H9 (cell line): Measurements from ENCODE around the gene ASAP3. TPM values are rescaled to one million over a fixed set of nuclear protein-coding genes. Genes with fewer than 3 reads are reported as not detected.

Source experiments
- DNase-seq: peaks from one replicate; pipeline ENCODE4 v3.0.0-alpha.2; 2017
- H2AFZ ChIP-seq: one replicate; pipeline ENCODE4 v1.6.1; 2013; ENCODE audit warnings: mild to moderate bottlenecking, low read length, control low read depth, moderate library complexity
- H2AK5ac ChIP-seq: 2 replicates; pipeline ENCODE4 v1.6.1; 2013; ENCODE audit warnings: low read length, control low read depth, mixed read lengths; ENCODE audit not compliant: insufficient read length
- H2BK120ac ChIP-seq: one replicate; pipeline ENCODE4 v1.6.1; 2013; ENCODE audit warnings: low read depth, mild to moderate bottlenecking, low read length, control low read depth, inconsistent platforms; ENCODE audit not compliant: poor library complexity, severe bottlenecking
- H2BK12ac ChIP-seq: 2 replicates; pipeline ENCODE4 v1.6.1; 2013; ENCODE audit warnings: low read length, control low read depth, mixed read lengths, low read depth; ENCODE audit not compliant: insufficient read length
- H2BK15ac ChIP-seq: 2 replicates; pipeline ENCODE4 v1.6.1; 2013; ENCODE audit warnings: low read depth, low read length, control low read depth
- H2BK20ac ChIP-seq: one replicate; pipeline ENCODE4 v1.6.1; 2013; ENCODE audit warnings: low read depth, mild to moderate bottlenecking, low read length, control low read depth, inconsistent platforms; ENCODE audit not compliant: poor library complexity, severe bottlenecking
- H2BK5ac ChIP-seq: 2 replicates; pipeline ENCODE4 v1.6.1; 2013; ENCODE audit warnings: low read length, control low read depth, mixed read lengths; ENCODE audit not compliant: insufficient read length
- H3K14ac ChIP-seq: 2 replicates; pipeline ENCODE4 v1.6.1; 2013; ENCODE audit warnings: low read length, control low read depth; ENCODE audit not compliant: insufficient read depth
- H3K18ac ChIP-seq: 2 replicates; pipeline ENCODE4 v1.6.1; 2013; ENCODE audit warnings: low read depth, mild to moderate bottlenecking, mixed read lengths, low read length, control low read depth; ENCODE audit not compliant: insufficient read length
- H3K23ac ChIP-seq: 2 replicates; pipeline ENCODE4 v1.6.1; 2013; ENCODE audit warnings: low read length, control low read depth, mixed read lengths, low read depth; ENCODE audit not compliant: insufficient read length
- H3K23me2 ChIP-seq: 2 replicates; pipeline ENCODE4 v1.6.1; 2013; ENCODE audit warnings: low read depth, mild to moderate bottlenecking, mixed read lengths, low read length, control low read depth; ENCODE audit not compliant: insufficient read length, poor library complexity, severe bottlenecking
- H3K27ac ChIP-seq: 2 replicates; pipeline ENCODE4 v1.5.1; 2013; ENCODE audit warnings: low read length, control low read depth, mixed read lengths, low read depth; ENCODE audit not compliant: insufficient read length
- H3K27me3 ChIP-seq: 2 replicates; pipeline ENCODE4 v1.6.1; 2013; ENCODE audit warnings: low read length, control low read depth, inconsistent platforms; ENCODE audit not compliant: insufficient read depth
- H3K4ac ChIP-seq: 2 replicates; pipeline ENCODE4 v1.6.1; 2013; ENCODE audit warnings: low read depth, mild to moderate bottlenecking, control low read depth, inconsistent platforms, low read length, moderate library complexity
- H3K4me1 ChIP-seq: 2 replicates; pipeline ENCODE4 v1.6.1; 2013; ENCODE audit warnings: low read length, control low read depth, inconsistent platforms; ENCODE audit not compliant: insufficient read depth
- H3K4me2 ChIP-seq: 2 replicates; pipeline ENCODE4 v1.6.1; 2013; ENCODE audit warnings: low read length, control low read depth, mixed read lengths; ENCODE audit not compliant: insufficient read length, insufficient read depth
- H3K56ac ChIP-seq: 2 replicates; pipeline ENCODE4 v1.6.1; 2013; ENCODE audit warnings: low read depth, mild to moderate bottlenecking, mixed read lengths, low read length, control low read depth; ENCODE audit not compliant: insufficient read length
- H3K79me1 ChIP-seq: 2 replicates; pipeline ENCODE4 v1.6.1; 2013; ENCODE audit warnings: low read depth, mild to moderate bottlenecking, moderate library complexity, low read length, control low read depth, inconsistent platforms; ENCODE audit not compliant: insufficient read depth, poor library complexity, severe bottlenecking
- H3K79me2 ChIP-seq: 2 replicates; pipeline ENCODE4 v1.6.1; 2013; ENCODE audit warnings: low read length, control low read depth, inconsistent platforms; ENCODE audit not compliant: insufficient read depth
- H3K9ac ChIP-seq: 2 replicates; pipeline ENCODE4 v1.6.1; 2013; ENCODE audit warnings: low read length, control low read depth, mixed read lengths; ENCODE audit not compliant: insufficient read length; ENCODE audit errors: extremely low read depth
- H3K9me3 ChIP-seq: one replicate; pipeline ENCODE4 v1.6.1; 2013; ENCODE audit warnings: low read depth, low read length, inconsistent platforms; ENCODE audit not compliant: control insufficient read depth
- H3T11ph ChIP-seq: one replicate; pipeline ENCODE4 v1.6.1; 2013; ENCODE audit warnings: mild to moderate bottlenecking, low read length, control low read depth, inconsistent platforms
- H4K20me1 ChIP-seq: one replicate; pipeline ENCODE4 v1.6.1; 2013; ENCODE audit not compliant: control insufficient read depth, insufficient read length, insufficient read depth
- H4K5ac ChIP-seq: 2 replicates; pipeline ENCODE4 v1.6.1; 2013; ENCODE audit warnings: low read depth, mild to moderate bottlenecking, mixed read lengths, low read length, control low read depth; ENCODE audit not compliant: insufficient read length
- H4K8ac ChIP-seq: replicated peaks from 2 replicates; pipeline ENCODE4 v1.6.1; 2013; ENCODE audit warnings: low read length, control low read depth, mixed read lengths, low read depth; ENCODE audit not compliant: insufficient read length
- H4K91ac ChIP-seq: 2 replicates; pipeline ENCODE4 v1.6.1; 2013; ENCODE audit warnings: low read depth, mild to moderate bottlenecking, moderate library complexity, mixed read lengths, low read length, control low read depth; ENCODE audit not compliant: insufficient read length
- H3K27ac Mint-ChIP-seq, 3 experiments: 2 replicates in 2 of 3; 3 replicates in 1 of 3; pipeline ENCODE4 v1.8.0; 2020 to 2021; ENCODE audit warnings: mixed read lengths in 3 of 3, mild to moderate bottlenecking in 1 of 3, moderate library complexity in 1 of 3
- H3K27me3 Mint-ChIP-seq: 2 replicates; pipeline ENCODE4 v1.8.0; 2021; ENCODE audit warnings: low read depth, mild to moderate bottlenecking, moderate library complexity, mixed read lengths
- H3K36me3 Mint-ChIP-seq, 3 experiments: 2 replicates in 2 of 3; 3 replicates in 1 of 3; pipeline ENCODE4 v1.8.0; 2020 to 2021; ENCODE audit warnings: low read depth in 3 of 3, mixed read lengths in 3 of 3; ENCODE audit not compliant: insufficient read depth in 1 of 3
- H3K4me1 Mint-ChIP-seq, 2 experiments: 2 replicates each; pipeline ENCODE4 v1.8.0; 2020; ENCODE audit warnings: mixed read lengths in 2 of 2
- H3K4me3 Mint-ChIP-seq, 2 experiments: 2 replicates in 1 of 2; 3 replicates in 1 of 2; pipeline ENCODE4 v1.8.0; 2020 to 2021; ENCODE audit warnings: mild to moderate bottlenecking in 2 of 2, mixed read lengths in 2 of 2, moderate library complexity in 1 of 2
- H3K9me3 Mint-ChIP-seq, 2 experiments: 2 replicates in 1 of 2; 3 replicates in 1 of 2; pipeline ENCODE4 v1.8.0; 2020; ENCODE audit warnings: mild to moderate bottlenecking in 2 of 2, mixed read lengths in 2 of 2, moderate library complexity in 1 of 2
- CTCF ChIP-seq: fragments of 200-600 bp; sonication (generic); conservative IDR thresholded peaks from 3 replicates; pipeline ENCODE4 v1.8.0; 2021; ENCODE audit warnings: antibody characterized with exemption, mild to moderate bottlenecking
- WGBS: extraction: QIAGEN DNeasy Blood & Tissue Kit; methylation state at CpG from one replicate; pipeline ENCODE4 v1.1.7; 2013; ENCODE audit warnings: missing lambda C conversion rate, low lambda C conversion rate, mixed read lengths; ENCODE audit not compliant: insufficient read length; ENCODE audit errors: extremely low coverage; 5-methylcytosine and 5-hydroxymethylcytosine counted together
- total RNA-seq: library from RNA; stranded (reverse); gene quantifications from 2 replicates; pipeline ENCODE4 v1.2.1, GENCODE V29; 2021

ASAP3 gene
- total RNA-seq, 1 experiment from 2014 or later = 26.7 TPM

- H3K4me1 ChIP-seq = no peaks in the 10 kb centered on the region
- H3K9me3 Mint-ChIP-seq = peaks cover 1 to 3% of the 10 kb centered on the region in 2 experiments; a peak in 1 of 5 replicates
- H4K5ac ChIP-seq = no peak overlapping the region
- no peak overlapping the region for H3K18ac ChIP-seq
- no peak overlapping the region for H2BK15ac ChIP-seq
- H3K27ac Mint-ChIP-seq = no peak overlapping the region
- H3T11ph ChIP-seq = no peak overlapping the region
- H3K36me3 Mint-ChIP-seq = peaks cover under 1% of the 10 kb centered on the region in 3 experiments; a peak in 5 of 7 replicates
- H3K23ac ChIP-seq = no peak overlapping the region
- no peaks in the 10 kb centered on the region for H3K79me2 ChIP-seq
- no peak overlapping the region for H2AFZ ChIP-seq
- peaks cover 7 to 16% of the 10 kb centered on the region in 2 experiments for H3K4me1 Mint-ChIP-seq
- no peak overlapping the region for H3K4ac ChIP-seq
- no peak overlapping the region for H4K8ac ChIP-seq
- H3K27ac ChIP-seq = no peak overlapping the region
- H2BK5ac ChIP-seq = no peak overlapping the region
- H3K4me3 Mint-ChIP-seq = no peak overlapping the region
- H3K23me2 ChIP-seq = no peaks in the 10 kb centered on the region
- H2BK120ac ChIP-seq = no peak overlapping the region
- H2BK12ac ChIP-seq = no peak overlapping the region
- H3K14ac ChIP-seq = no peak overlapping the region
- H3K79me1 ChIP-seq = no peaks in the 10 kb centered on the region
- DNase-seq = no peak
- H2AK5ac ChIP-seq = no peak overlapping the region
- no peaks in the 10 kb centered on the region for H4K20me1 ChIP-seq
- no CpG with 5 or more reads among the region's 3 CpGs for WGBS
- no peak overlapping the region for H3K4me2 ChIP-seq
- no peak overlapping the region for H2BK20ac ChIP-seq
- H3K27me3 ChIP-seq = peaks cover 73% of the 10 kb centered on the region
- H3K27me3 Mint-ChIP-seq = peaks cover 100% of the 10 kb centered on the region
- no peak for TF ChIP-seq CTCF
- no peaks in the 10 kb centered on the region for H3K9me3 ChIP-seq
- no peak overlapping the region for H3K56ac ChIP-seq
- no peak overlapping the region for H3K9ac ChIP-seq
- H4K91ac ChIP-seq = no peak overlapping the region
Observed at GRCh38 chr1:23420778-23421177, 63.2 kb downstream of the ASAP3 start.
